Glutamatergic neuron (in vitro differentiated cells): ENCODE data around the gene TPRG1. TPM values are rescaled to one million over a fixed set of nuclear protein-coding genes. Genes with fewer than 3 reads are reported as not detected.

Source experiments
- DNase-seq: peaks from one replicate; pipeline ENCODE4 v3.0.0; 2022
- H3K27ac Mint-ChIP-seq: one replicate; pipeline ENCODE4 v1.8.0; 2020; ENCODE audit warnings: mild to moderate bottlenecking, mixed read lengths, inconsistent platforms; ENCODE audit not compliant: unreplicated experiment
- H3K27me3 Mint-ChIP-seq: one replicate; pipeline ENCODE4 v1.8.0; 2020; ENCODE audit warnings: mild to moderate bottlenecking, moderate library complexity, mixed read lengths, inconsistent platforms; ENCODE audit not compliant: unreplicated experiment
- H3K36me3 Mint-ChIP-seq: one replicate; pipeline ENCODE4 v1.8.0; 2020; ENCODE audit warnings: mild to moderate bottlenecking, mixed read lengths, inconsistent platforms; ENCODE audit not compliant: unreplicated experiment
- H3K4me1 Mint-ChIP-seq: one replicate; pipeline ENCODE4 v1.8.0; 2020; ENCODE audit warnings: mild to moderate bottlenecking, low read depth, mixed read lengths, inconsistent platforms; ENCODE audit not compliant: unreplicated experiment
- H3K4me3 Mint-ChIP-seq: one replicate; pipeline ENCODE4 v1.8.0; 2020; ENCODE audit warnings: mild to moderate bottlenecking, mixed read lengths, inconsistent platforms; ENCODE audit not compliant: unreplicated experiment
- H3K9me3 Mint-ChIP-seq: one replicate; pipeline ENCODE4 v1.8.0; 2020; ENCODE audit warnings: mild to moderate bottlenecking, moderate library complexity, mixed read lengths, inconsistent platforms; ENCODE audit not compliant: unreplicated experiment
- total RNA-seq: library from RNA; stranded (reverse); fragmentation: NEBNext Ultra II Directional; extraction: Animal tissue kit (Norgen Biotek cat#: 25700); gene quantifications from one replicate; pipeline ENCODE4 v1.2.1, GENCODE V29; 2021; ENCODE audit not compliant: unreplicated experiment
- TF ChIP-seq, protein P1 (sequence below): fragments of 200-600 bp; sonication (generic); IDR thresholded peaks from one replicate; pipeline ENCODE4 v1.5.0; 2021; ENCODE audit not compliant: partially characterized antibody, unreplicated experiment

The TPRG1 gene
- total RNA-seq, 1 donor from 2014 or later: 1.3 TPM

DNA sequence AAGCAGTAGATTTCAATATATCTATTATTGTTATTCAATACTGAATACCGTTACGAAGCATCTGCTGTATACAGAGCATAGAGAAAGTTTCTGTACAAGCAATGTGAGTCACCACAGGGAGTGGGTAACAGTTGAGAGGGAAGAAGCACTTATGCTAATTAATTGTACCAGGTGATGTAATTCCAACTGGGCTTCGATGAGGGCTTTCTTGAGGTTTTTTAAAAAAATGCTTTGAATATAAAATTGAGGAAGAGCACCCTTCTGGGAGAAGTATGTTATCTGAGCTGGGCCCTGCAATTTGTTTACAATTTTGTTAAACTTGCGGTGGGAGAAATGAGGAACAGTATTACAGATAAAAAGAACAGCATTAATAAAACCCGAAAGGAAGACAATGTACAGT lies 197.9 kb downstream of the TPRG1 start:
- no peak overlapping the region for H3K27ac Mint-ChIP-seq
- DNase-seq: no peak
- TF ChIP-seq, protein P1, sequence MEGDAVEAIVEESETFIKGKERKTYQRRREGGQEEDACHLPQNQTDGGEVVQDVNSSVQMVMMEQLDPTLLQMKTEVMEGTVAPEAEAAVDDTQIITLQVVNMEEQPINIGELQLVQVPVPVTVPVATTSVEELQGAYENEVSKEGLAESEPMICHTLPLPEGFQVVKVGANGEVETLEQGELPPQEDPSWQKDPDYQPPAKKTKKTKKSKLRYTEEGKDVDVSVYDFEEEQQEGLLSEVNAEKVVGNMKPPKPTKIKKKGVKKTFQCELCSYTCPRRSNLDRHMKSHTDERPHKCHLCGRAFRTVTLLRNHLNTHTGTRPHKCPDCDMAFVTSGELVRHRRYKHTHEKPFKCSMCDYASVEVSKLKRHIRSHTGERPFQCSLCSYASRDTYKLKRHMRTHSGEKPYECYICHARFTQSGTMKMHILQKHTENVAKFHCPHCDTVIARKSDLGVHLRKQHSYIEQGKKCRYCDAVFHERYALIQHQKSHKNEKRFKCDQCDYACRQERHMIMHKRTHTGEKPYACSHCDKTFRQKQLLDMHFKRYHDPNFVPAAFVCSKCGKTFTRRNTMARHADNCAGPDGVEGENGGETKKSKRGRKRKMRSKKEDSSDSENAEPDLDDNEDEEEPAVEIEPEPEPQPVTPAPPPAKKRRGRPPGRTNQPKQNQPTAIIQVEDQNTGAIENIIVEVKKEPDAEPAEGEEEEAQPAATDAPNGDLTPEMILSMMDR: no peak
- H3K9me3 Mint-ChIP-seq: no peaks in the 10 kb centered on the region
- H3K4me1 Mint-ChIP-seq: no peaks in the 10 kb centered on the region
- no peaks in the 10 kb centered on the region for H3K36me3 Mint-ChIP-seq
- H3K4me3 Mint-ChIP-seq: no peak overlapping the region
- H3K27me3 Mint-ChIP-seq: no peaks in the 10 kb centered on the region

DNA sequence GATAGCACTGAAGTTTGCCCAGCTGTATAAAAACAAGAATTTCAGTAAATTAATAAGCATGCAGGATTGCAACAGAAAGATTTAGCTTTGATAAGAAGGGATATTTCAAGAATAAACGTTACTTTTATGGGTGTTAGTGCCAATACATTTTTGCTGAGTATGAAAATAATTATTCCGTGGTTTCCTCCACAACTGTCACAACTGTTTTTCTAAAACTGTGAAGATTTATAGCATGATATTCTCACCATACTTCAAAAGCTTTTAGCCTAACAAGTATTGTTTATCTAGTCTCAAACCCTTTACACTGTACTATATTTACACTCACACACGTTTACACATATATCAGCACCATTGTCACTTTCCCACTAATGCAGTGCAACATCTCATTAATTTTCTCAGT lies 200.5 kb downstream of the TPRG1 start:
- H3K4me1 Mint-ChIP-seq: no peaks in the 10 kb centered on the region
- TF ChIP-seq, protein P1: no peak
- no peak for DNase-seq
- no peaks in the 10 kb centered on the region for H3K27me3 Mint-ChIP-seq
- no peak overlapping the region for H3K27ac Mint-ChIP-seq
- H3K4me3 Mint-ChIP-seq: no peak overlapping the region
- H3K9me3 Mint-ChIP-seq: no peaks in the 10 kb centered on the region
- H3K36me3 Mint-ChIP-seq: no peaks in the 10 kb centered on the region
